G401.6 (cell line): ENCODE data around the gene GABRD.

Experiments used
- FAIRE-seq: peaks from 2 replicates; lab custom pipeline; 2012; peaks lifted over from hg19 to GRCh38; lab: Jason Lieb, UNC

Gene GABRD

DNA sequence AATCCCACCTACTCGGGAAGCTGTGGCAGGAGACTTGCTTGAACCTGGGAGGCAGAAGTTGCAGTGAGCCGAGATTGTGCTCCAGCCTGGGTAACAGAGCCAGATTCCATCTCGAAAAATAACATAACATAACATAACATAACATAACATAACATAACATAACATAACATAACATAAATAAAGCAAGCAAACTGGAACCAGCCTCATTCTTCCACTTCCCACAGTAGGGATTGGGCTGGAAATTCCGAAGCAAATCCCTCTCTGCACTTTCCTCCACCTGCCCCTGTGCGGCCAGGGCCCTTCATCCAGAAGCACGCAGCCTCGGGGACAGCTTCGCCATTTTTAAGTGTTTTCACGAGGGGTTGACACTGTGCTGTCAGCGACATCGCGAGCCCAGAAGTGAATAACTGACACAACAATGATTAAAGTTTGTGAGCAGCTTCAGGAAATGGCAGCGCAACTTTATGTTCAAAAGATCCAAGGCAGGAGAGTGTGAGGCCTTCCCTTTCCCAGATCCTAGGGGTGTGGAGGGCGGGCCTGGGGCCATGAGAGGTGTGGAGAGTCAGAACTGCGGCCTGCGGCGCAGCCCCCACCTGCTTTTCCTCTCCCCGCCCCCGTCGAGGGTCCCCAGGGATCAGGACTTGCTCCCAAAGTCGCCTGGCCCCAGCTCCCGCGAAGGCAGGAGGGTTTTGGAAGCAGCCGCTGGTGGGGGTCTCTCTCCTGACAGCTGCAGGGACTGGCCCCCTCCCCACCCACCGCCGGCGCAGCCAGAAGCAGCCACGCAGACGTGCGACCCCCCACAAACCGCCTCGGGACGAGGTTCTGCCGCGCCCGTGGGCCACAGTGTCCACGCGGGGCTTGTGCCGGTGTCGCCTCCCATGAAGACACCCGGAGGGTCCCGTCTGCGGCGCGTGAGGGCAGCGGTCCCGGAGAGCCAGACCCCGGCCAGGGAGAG lies 651 bp upstream of the GABRD start:
- no peak for FAIRE-seq

DNA sequence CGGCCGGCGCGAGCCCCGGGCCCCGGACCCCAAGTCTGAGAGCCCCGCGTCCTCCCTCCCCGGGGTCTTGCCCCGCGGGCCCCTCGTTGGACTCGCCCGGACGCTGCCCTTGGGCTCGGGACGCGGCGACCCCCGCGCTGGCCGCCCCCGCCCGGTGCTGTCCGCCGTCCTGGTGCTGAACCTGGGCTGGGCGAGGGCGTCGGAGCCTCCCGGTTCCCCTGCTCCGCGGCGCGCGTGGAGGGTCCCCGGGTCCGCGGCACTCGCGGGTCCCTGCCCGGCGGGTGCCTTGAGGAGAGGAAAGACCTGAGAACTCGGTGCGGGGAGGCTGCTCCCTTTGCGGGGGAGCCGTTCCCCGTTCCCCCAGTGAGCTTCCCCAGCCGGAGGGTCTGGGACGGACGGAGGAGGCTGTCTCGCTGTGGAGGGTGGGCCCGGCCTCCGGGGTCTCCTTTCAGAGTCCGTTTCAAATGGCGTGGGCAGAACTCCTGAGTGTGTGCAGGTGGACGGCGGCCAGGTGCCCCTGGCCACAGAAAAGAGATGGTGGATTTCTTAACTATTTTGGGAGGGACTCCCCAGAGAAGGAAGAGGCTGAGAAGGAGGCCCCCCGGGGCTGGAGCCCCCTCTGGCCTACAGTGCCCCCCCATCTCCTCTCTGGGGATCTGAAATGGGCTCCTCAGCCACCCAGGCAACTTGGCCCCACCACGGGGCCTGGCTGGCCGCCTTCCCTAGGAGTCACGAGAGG lies 595 bp downstream of the GABRD start:
- FAIRE-seq, result no peak

DNA sequence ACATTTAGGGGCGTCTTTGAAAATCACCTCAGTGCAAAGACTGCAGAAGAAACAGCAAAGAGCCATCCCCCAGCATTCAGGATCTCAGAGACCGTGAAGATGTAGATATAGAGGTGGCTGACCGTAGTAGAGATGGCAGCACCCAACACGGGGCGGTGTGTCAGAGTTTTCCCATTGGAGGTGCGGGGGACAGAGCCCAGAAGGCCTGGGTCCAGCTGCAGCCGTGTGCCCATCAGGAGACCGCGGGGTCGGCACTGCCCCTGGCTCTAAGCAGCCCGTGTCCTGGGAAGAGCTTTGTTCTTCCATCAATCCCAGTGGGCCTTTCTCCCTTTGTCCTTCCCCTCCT lies 1.1 kb downstream of the GABRD start:
- FAIRE-seq, result no peak

DNA sequence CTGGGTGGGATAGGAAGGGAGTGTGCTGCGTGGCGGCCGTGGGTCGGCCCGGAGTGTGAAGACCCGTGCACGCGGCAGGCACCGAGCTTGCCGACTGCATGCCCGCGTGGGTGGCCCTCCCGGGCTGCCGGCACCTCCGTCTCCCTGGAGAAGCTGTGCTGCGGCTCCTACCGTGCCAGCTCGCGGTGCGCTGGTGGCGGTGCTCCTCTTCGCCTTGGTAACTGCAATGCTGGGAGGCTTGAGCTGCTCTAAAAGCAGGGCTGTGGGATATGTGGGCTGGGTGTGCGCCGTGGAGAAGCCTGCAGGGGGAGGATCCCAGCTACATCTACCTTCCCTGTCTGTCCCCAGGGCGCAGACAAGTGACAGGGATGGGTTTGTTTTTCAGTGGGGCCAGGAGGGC lies 2.4 kb downstream of the GABRD start:
- FAIRE-seq, result no peak

DNA sequence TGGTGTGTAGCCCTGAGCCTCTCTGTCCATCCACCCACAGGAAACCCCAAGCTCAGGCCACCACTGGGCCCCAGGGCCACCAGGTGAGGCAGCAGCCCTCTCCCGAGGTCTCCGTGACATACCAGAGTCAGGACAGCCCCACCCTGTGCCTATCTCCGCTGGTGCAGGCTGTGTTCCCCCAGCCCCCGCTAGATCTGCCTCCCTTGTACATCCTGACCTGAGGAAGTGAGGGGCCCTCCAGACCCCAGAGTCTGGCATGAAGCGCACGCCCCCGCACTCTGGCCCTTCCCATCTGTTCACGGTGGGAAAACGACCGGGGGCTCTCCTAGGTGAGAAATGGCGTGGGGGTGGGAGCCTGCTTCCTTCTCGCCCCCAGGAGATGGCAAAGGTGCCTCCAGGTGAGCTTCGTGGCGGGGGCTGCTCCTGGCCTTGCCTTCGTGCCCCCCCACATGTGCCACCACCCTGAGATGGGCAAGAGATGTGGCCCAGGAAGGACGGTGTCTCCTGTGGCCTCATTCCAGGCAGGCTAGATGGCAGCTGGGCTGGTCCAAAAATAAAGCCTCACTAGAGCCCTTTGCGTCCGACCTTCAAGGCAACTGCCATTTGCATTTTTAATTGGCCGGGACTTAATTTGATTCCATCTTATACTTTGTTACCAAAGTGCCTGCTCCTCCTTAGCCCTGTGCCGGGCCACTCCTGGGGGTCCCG lies 3.1 kb downstream of the GABRD start:
- no peak for FAIRE-seq

DNA sequence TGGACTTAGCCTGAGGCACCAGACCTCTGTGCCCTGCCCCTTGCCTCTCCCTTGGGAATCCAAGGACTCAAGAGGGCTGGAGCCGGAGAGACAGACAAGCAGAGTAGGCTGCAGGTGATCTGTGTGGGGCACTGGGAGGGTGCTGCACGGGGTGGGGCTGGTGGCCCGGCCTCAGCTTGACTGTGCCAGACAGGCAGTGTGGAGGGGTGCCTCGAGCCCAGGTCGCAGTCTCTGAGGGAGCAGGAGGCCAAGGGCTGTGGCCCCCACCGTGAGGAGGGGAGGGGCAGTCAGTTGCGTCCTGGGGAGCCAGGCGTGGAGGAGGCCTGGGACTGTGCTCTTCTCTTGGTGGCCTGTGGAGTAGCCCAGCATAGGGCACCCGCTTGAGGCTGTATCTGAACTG lies 4.0 kb downstream of the GABRD start:
- FAIRE-seq, result no peak

DNA sequence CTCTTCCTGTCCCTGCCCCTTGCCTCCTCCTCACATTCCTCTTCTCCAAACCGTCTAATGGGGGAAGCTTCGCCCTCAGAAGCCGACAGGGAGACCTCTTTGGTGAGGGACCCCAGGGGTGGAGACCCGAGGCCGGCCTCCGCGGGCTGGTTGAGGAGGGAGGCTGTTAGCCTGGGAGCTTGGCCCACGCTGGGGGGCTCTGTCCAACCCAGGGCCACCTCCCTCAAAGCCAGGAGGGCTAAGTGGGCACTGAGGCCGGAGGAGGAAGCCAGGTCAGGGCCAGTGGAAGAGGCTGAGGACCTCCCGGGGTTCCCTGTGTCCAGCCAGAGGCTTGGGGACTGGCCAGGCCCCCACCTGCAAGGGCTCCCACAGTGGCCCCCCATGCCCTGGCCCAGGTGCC lies 5.3 kb downstream of the GABRD start:
- FAIRE-seq, result no peak

DNA sequence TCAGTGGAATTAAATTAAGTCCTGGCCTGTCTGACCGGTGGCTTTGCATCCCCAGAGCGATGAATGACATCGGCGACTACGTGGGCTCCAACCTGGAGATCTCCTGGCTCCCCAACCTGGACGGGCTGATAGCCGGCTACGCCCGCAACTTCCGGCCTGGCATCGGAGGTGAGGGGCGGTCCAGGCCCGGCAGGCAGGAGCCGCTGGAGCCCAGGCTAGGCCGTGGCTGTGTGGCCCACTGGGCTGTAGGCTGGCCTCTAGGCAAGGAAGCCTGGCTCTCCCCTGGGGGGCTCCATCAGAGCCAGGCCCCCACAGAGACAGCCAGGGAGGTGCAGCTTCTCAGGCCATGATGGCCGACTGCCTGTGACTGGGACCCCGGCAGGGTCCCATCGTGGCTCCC lies 5.7 kb downstream of the GABRD start:
- no peak for FAIRE-seq

DNA sequence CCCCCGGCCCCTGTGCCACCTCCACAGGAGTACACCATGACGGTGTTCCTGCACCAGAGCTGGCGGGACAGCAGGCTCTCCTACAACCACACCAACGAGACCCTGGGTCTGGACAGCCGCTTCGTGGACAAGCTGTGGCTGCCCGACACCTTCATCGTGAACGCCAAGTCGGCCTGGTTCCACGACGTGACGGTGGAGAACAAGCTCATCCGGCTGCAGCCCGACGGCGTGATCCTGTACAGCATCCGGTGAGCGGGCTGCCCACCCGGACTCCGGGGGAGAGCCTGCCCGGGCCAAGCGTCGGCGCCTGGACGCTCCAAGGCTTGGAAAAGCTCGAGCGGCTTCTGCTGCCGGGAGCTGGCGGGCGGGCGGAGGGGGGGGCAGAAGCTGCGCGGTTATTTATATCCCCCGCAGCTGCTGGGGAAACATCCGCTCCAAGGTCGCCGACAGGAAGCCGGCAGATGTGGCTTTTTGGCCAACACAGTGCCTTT lies 6.4 kb downstream of the GABRD start:
- no peak for FAIRE-seq

DNA sequence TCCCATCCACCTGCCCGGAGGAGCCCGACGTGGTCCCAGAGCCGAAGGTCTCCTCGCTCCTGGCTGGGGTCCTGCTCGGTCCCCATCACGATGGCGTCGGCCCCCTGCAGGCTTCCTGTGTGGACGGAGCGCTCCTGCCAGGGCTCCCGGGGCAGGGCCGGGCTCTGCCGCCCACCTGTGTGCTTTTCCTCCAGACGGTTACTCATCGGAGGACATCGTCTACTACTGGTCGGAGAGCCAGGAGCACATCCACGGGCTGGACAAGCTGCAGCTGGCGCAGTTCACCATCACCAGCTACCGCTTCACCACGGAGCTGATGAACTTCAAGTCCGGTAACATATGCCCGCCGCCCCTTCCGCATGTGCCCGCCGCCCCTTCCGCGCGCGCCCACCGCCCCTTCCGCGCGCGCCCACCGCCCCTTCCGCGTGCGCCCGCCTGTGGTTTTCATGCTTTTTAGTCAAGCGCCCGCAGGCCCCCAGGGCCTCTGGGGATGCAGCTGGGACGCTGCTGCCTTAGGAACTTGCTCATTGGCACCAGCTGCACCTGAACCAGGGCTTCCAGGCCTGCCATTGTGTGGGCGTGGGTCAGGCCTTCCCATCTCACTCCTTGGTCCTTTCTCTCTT lies 8.9 kb downstream of the GABRD start:
- FAIRE-seq, result no peak

DNA sequence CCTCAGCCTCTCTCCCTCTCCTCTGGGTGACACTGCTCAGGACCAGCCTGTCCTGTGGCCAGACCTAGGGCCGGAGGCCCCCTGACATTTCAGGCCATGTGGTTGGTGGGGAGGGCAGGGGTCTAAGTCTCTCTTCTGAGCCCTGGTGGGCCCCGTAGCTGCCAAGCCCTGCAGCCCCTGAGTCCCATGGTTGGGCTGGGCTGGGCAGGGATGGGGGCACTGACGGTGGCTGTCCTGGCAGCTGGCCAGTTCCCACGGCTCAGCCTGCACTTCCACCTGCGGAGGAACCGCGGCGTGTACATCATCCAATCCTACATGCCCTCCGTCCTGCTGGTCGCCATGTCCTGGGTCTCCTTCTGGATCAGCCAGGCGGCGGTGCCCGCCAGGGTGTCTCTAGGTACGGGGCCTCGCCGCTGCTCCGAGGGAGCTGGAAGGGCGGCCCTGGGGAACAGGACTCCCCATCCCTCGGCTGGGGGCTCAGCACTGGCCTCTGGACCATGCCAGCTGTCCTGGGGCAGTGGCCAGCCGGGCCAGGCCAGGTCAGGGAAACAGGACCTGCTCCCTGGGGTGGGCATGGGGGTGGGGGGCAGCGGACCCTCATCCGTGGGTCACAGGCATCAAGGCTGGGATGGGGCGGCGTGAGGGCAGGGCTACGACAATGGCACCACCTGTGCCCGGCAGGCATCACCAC lies 9.9 kb downstream of the GABRD start:
- no peak for FAIRE-seq

DNA sequence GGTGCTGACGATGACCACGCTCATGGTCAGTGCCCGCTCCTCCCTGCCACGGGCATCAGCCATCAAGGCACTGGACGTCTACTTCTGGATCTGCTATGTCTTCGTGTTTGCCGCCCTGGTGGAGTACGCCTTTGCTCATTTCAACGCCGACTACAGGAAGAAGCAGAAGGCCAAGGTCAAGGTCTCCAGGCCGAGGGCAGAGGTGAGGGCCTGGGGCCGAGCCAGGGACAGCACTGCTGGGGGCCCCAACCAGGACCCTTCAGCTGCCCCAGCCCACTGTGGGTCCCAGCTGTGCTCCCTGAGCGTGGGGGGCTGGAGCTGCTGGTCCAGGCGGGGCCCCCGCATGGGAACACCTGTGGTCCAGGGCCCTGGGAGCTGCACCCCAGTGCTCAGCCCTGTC lies 10.4 kb downstream of the GABRD start:
- FAIRE-seq, result no peak

DNA sequence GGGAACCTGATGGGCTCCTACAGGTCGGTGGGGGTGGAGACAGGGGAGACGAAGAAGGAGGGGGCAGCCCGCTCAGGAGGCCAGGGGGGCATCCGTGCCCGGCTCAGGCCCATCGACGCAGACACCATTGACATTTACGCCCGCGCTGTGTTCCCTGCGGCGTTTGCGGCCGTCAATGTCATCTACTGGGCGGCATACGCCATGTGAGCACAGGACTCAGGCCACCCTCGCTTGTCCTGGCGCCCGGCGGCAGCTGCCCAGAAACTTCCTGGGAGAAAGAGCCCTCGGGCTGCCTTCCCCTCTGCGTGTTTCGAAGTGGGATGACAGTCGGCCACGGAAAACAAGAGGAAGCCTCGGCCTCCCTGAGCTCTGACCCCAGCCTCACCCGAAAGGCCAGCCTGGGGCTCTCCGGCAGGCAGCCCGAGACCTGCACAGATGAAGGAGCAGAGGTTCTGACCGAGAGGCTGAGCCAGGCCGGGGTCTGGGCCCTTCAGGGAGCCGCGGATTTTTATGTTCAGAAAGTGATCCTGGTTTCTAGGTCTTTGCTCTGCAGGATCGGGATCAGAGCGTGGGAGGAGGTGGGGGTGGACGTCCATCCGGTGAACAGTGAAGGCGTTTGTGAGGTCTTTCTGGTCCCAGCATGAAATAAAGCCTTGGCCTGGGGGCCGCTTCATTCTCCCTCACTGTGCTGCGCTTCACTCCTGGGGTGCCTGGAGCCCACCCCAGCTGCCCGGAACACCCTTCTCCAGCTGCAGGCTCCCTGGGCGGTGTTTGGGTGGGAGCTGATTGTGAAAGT lies 11.1 kb downstream of the GABRD start:
- no peak for FAIRE-seq

DNA sequence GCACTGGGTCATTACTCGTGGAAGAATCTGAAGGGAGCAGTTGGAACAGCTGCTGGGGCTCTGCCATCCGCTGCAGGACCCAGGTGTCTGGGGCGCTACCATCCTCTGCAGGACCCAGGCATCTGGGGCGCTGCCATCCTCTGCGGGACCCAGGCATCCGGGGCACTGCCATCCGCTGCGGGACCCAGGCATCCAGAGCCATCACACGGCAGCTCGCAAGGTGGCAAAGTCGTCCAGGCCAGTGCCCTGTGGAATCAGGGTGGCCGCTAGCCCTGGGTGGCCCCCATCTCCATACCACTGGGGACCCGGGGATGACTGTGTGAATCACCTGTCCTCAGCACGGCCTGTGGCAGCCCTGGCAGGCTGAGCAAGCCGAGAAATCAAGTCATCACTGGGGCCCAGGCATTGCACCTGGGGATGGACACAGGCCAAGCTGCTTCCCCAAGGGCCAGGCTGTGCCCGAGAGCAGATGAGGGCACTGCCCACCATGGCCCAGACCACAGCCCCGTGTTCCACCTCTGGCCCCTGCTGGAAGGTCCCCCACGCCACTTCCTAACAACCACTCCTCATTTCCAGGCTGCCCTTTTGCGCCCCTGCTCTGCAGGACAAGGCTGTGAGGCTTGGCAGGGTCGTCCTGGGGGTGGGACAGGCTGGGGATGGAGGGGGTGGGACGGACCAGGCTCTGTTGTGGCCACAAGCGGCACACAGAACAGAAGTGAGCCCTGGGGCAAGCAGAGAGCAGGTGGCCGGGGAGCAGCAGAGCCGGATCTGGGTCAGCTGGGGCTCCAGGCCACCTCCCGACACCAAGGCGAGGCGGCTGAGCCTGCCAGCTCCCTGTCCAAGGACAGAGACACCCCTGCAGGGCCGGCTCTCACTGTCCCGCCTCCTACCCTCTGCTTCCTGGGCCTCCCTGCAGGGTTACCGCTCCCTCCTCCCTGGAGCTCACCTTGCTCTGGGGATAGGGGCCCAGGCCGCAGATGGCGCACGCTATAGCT lies 12.7 kb downstream of the GABRD start:
- no peak for FAIRE-seq

DNA sequence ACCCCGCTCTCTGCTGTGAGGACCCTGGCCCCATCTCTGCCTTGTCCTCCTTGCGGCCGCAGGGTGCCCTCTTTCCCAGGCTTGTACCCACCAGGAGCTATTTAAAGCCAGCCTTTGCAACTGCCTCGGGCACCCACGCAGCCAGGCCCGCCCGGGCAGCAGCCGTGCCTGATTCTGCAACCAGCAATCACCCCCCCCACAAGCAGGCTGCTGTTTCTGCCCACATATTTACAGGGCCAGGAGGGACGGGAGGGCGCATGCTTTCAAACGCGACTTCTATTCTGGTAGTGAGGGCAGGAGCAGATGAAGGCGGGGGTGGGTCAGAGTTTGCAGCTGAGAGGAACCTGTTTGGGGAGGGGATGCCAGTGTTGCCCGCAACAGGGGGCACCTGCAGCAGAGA lies 13.6 kb downstream of the GABRD start:
- FAIRE-seq, result no peak

DNA sequence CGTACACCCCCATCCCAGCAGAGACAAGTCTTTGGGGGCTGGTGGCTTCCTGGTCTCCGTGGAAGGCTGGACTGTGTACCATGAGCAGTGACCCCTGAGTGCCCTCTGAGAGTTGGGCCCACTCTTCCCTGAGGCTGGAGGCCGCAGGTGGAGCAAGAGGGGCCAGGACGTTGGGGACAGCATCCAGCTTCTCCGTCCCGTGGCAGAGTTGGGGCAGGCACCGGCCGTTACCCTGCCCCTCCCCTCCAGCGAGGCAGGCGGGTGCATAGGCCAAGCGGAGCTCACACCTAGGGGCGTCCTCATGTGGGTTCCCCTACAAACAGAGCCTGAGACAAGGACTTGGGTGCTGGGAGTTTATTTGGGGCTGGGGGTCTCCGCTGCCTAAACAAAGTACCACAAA lies 14.0 kb downstream of the GABRD start:
- FAIRE-seq, result no peak

DNA sequence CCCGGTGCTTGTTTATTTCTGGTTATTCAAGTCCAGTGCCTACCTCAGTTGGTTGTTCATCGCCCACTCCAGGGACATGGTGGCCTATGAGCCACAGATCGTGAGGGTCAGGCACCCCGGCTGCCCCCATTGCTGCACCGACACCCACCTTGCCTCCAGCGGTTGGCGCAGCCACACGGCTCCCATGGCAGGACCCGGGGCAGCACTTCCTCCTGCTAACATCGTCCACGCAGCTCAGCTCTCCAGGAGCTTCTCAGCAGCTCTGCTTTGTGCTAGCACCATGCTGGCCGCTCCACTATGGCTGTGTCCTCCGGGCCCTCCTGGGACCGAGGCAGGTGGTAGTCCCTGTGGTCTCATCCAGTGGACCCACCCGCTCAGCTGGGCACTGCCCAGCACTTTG lies 17.1 kb downstream of the GABRD start:
- no peak for FAIRE-seq

DNA sequence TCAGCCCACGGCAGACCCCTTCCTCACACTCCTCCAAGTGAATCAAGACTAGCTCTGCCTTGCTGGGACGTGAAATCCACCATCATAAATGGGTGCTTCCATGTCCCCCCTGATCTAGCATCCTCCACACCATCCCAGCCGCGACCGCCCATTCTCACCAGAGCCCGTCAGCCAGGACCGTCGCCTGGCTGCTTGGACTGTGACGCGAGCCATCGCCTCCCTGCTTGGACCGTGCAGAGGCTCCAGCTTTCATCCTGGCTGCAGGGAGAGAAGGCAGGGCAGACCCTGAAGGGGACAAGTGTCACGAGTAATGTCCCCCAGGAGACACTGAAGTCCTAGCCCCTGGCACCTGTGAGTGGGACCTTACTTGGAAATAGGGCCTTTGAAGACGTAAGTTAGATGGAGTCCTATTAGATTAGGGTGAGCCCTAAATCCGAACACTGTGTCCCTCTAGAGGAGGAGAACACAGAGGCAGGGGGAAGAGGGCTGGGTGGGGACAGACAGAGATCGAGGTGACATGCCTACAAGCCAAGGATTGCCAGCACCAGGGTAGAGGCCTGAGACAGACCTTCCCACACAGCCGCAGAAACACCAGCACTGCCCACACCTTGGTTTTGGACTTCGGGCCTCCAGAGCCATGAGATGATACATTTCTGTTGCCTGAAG lies 18.3 kb downstream of the GABRD start:
- FAIRE-seq, result no peak

DNA sequence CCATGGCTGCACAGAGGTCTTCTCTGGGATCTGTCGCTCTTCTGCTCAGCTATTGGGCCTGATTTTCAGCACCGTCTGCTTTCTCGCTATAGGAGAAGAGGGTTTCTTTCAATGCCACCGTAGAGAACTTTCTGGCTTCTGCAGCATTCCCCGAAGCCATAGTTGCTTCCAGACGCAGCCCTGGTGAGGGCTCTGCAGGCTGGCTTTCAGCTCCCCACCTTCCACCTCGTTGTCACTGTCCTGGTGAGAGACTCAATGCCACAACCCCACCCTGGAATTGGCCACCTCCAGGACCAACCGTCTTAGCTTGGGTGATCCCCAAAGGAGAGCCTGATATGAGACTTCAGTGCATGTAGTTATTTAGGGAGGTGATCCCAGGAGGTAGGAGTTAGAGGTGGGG lies 19.1 kb downstream of the GABRD start:
- FAIRE-seq, result no peak
